ENCODE measurements around the gene PGPEP1.

- TF ChIP-seq CTCF (IDR thresholded peaks at IDR 0.05 in 8 of 11, conservative IDR thresholded peaks at IDR 0.05 in 3 of 11), result no peak
- TF ChIP-seq POLR2A (IDR thresholded peaks at IDR 0.05), result no peak
Observed at GRCh38 chr19:18361646-18362045, 21.2 kb downstream of the PGPEP1 start.
